ENCODE data around the gene DDB1. TPM values are rescaled to one million over a fixed set of nuclear protein-coding genes. Genes with fewer than 3 reads are reported as not detected.

The DDB1 gene
- total and polyA plus RNA-seq, 9 of the 15 experiments (the other 6 are each of a cell fraction or from before 2014, with no cell fraction given) = 172 to 361 (median 266) TPM

- TF ChIP-seq RBM25 (IDR thresholded peaks at IDR 0.05; ENCODE audit: low read depth, low read length, severe bottlenecking) (peak; percentile 77), HDAC2 (IDR thresholded peaks at IDR 0.05) (0 out of 2 replicates have a peak, but pooled peaks have one; percentile 37), CC2D1A (IDR thresholded peaks at IDR 0.05) (no peak), ZBTB33 (CRISPR knock-in tag; IDR thresholded peaks at IDR 0.05) (no peak), ARNT (IDR thresholded peaks at IDR 0.05) (no peak), BHLHE40 (IDR thresholded peaks at IDR 0.05; ENCODE audit: low read length) (no peak), RCOR1 (IDR thresholded peaks at IDR 0.05; ENCODE audit: borderline replicate concordance in 1 of 2, low read depth in 2 of 2, low read length in 2 of 2) (0 out of 4 replicates have a peak, but pooled peaks of 1 of the 2 experiments have one; percentile 17), ARID2 (IDR thresholded peaks at IDR 0.05) (no peak), CBX1 (IDR thresholded peaks at IDR 0.05; ENCODE audit: low read depth) (0 out of 2 replicates have a peak, but pooled peaks have one; percentile 43), ADNP (tag; IDR thresholded peaks at IDR 0.05) (peak; percentile 89), ESRRB (CRISPR knock-in tag; IDR thresholded peaks at IDR 0.05; ENCODE audit: borderline replicate concordance) (no peak), BCOR (IDR thresholded peaks at IDR 0.05) (peak; percentile 93), USF1 (CRISPR knock-in tag; IDR thresholded peaks at IDR 0.05) (no peak), SMARCA5 (IDR thresholded peaks at IDR 0.05) (0 out of 2 replicates have a peak, but pooled peaks have one; percentile 46), NCOA4 (IDR thresholded peaks at IDR 0.05; ENCODE audit: partially characterized antibody) (no peak), KDM1A (IDR thresholded peaks at IDR 0.05) (peak; percentile 55 to 79)
- TF ChIP-seq, protein P1, sequence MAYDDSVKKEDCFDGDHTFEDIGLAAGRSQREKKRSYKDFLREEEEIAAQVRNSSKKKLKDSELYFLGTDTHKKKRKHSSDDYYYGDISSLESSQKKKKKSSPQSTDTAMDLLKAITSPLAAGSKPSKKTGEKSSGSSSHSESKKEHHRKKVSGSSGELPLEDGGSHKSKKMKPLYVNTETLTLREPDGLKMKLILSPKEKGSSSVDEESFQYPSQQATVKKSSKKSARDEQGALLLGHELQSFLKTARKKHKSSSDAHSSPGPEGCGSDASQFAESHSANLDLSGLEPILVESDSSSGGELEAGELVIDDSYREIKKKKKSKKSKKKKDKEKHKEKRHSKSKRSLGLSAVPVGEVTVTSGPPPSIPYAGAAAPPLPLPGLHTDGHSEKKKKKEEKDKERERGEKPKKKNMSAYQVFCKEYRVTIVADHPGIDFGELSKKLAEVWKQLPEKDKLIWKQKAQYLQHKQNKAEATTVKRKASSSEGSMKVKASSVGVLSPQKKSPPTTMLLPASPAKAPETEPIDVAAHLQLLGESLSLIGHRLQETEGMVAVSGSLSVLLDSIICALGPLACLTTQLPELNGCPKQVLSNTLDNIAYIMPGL (CRISPR knock-in tag; IDR thresholded peaks at IDR 0.05) = no peak
- in situ Hi-C loops (cut with MboI) = no loop called here
Measured at GRCh38 chr11:61275191-61275590, 57.7 kb downstream of the DDB1 start.

More at GRCh38 chr11:61275191-61275590, 57.7 kb downstream of the DDB1 start:
- BruUV-seq (replicated peaks) = no TSS peak
- ChIA-PET POLR2A (no interaction called here), CTCF (ENCODE audit: low intra/inter-chr PET ratio) (no interaction called here)
- peak in 1 of 4 experiments; percentile 5 for DNase-seq (ENCODE audit: extremely low read depth in 1 of 4, low spot score in 3 of 4)
- 45% methylated on average over 4 of the region's 4 CpGs for WGBS (ENCODE audit: insufficient coverage, low coverage, missing lambda C conversion rate)
- no peak overlapping the region for H3K4me3 ChIP-seq
- no peak for FAIRE-seq
- H3K36me3 ChIP-seq (ENCODE audit: control insufficient read depth, insufficient read depth, low read length) = no peaks in the 10 kb centered on the region
- H3K4me1 ChIP-seq (replicated peaks in 1 of 2; ENCODE audit: control insufficient read depth in 2 of 2, insufficient read depth in 2 of 2, low read length in 2 of 2) = peaks cover 0 to 12% of the 10 kb centered on the region in 2 experiments; a peak in 2 of 5 replicates
- intact Hi-C loops (cut with micrococcal nuclease) = no loop called here
- H3K27ac ChIP-seq (ENCODE audit: extremely low read depth, low read depth, low read length) = no peak overlapping the region
- H2AFZ ChIP-seq (ENCODE audit: low read depth, low read length) = no peak overlapping the region
- ATAC-seq = no peak
- no peak overlapping the region for H3K9ac ChIP-seq (ENCODE audit: insufficient read depth in 1 of 2, low read depth in 2 of 2, low read length in 2 of 2)
- H4K20me1 ChIP-seq (replicated peaks; ENCODE audit: control insufficient read depth, insufficient read depth, low read length) = no peaks in the 10 kb centered on the region
- no peaks in the 10 kb centered on the region for H3K79me2 ChIP-seq (ENCODE audit: control insufficient read depth, insufficient read depth, low read length)
- no peak overlapping the region for H3K4me2 ChIP-seq (ENCODE audit: insufficient read depth, low read length)
- H3K27me3 ChIP-seq (ENCODE audit: control insufficient read depth in 2 of 2, insufficient read depth in 2 of 2, low read length in 2 of 2) = no peaks in the 10 kb centered on the region
- H3K9me1 ChIP-seq (ENCODE audit: control insufficient read depth, insufficient read depth, low read length) = no peaks in the 10 kb centered on the region
- no peaks in the 10 kb centered on the region for H3K9me3 ChIP-seq (replicated peaks; ENCODE audit: control insufficient read depth, insufficient read depth, low read depth, low read length)
